Subcutaneous adipose tissue (tissue), 4 donors: ENCODE results near the gene PTPRN. TPM values are rescaled to one million over a fixed set of nuclear protein-coding genes. Genes with fewer than 3 reads are reported as not detected.

Experiments used
- total RNA-seq, 4 donors: library from RNA; depleted of rRNA; stranded (reverse); fragments of >200 nt; gene quantifications; one replicate each; pipeline ENCODE4 v1.1.0, GENCODE V29; 2016
- TF ChIP-seq, protein P1 (sequence below): fragments of 450-650 bp; IDR thresholded peaks from one replicate; pipeline ENCODE4 v1.5.1; 2016; ENCODE audit warnings: low read depth, mild to moderate bottlenecking, control low read depth, antibody characterized with exemption, moderate library complexity

The PTPRN gene
- total RNA-seq, 4 donors from 2014 or later, result not detected

GRCh38 chr2:219294356-219295351, 14.5 kb downstream of the PTPRN start:
- TF ChIP-seq, protein P1, sequence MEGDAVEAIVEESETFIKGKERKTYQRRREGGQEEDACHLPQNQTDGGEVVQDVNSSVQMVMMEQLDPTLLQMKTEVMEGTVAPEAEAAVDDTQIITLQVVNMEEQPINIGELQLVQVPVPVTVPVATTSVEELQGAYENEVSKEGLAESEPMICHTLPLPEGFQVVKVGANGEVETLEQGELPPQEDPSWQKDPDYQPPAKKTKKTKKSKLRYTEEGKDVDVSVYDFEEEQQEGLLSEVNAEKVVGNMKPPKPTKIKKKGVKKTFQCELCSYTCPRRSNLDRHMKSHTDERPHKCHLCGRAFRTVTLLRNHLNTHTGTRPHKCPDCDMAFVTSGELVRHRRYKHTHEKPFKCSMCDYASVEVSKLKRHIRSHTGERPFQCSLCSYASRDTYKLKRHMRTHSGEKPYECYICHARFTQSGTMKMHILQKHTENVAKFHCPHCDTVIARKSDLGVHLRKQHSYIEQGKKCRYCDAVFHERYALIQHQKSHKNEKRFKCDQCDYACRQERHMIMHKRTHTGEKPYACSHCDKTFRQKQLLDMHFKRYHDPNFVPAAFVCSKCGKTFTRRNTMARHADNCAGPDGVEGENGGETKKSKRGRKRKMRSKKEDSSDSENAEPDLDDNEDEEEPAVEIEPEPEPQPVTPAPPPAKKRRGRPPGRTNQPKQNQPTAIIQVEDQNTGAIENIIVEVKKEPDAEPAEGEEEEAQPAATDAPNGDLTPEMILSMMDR, result no peak

- TF ChIP-seq, protein P1, result no peak
Measured at GRCh38 chr2:219293736-219294231, 15.4 kb downstream of the PTPRN start.

- TF ChIP-seq, protein P1, result no peak
Measured at GRCh38 chr2:219292616-219293015, 16.6 kb downstream of the PTPRN start.

GRCh38 chr2:219291910-219292490, 17.2 kb downstream of the PTPRN start:
- TF ChIP-seq, protein P1, result no peak

DNA sequence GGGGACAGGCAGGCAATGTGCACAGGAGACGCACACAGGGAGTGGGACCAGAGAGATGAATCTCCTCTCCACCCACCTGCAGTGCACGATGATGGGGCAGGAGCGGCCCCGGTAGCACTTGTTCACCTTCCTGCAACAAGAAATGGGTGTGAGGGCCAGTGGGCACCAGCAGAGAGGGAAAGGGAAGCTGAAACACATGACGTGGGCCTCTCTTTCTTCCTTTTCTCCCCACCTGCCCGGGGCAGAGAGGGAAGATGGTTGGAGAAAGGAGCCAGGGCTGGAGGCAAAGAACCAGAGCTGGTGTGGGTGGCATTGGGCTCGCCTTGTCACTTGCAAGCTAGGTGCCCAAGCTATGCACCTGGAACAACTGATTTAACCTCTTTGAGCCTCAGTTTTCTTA, 17.8 kb downstream of the PTPRN start:
- TF ChIP-seq, protein P1, result no peak

DNA sequence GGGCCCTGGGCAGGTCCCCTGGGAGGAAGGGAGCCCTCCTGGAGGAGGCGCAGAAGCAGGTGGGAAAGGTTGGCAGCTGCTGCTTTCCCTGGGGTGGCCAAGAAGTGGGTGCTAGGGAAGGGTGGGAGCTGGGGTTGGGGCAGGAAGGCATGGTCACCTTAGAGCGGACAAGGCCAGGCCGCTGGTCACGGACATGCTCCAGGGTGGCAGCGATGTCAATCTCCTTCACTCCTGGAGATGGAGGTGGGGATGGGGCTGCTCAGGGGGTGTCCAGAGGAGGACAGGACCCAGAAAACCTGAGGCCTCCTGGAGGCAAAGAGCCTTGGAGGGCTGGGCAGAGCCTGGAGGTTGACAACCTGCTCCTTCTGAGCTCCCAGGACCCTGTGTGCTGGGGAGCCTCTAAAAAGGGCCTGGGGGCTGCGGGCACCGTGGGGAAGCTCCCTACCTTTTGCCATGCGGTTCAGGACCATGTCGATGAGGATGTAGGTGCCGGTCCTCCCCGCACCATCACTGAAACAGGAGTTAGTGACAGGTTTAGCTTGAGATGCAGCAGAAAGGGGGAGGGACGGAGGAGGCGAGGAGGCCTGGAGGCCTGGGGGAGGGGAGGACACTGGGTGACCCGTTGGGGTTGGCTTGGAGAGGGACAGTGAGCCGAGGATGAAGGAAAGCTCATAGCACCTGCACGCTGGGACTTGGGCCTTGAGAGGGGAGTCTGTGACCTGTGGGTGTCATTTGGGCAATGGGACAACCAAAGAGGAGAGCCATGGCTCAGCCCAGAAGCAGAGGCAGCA, 18.6 kb downstream of the PTPRN start:
- TF ChIP-seq, protein P1, result no peak
